H9 (cell line): Measurements from ENCODE around the gene FAM13A. TPM values are rescaled to one million over a fixed set of nuclear protein-coding genes. Genes with fewer than 3 reads are reported as not detected.

Source experiments
- DNase-seq: peaks from one replicate; pipeline ENCODE4 v3.0.0-alpha.2; 2017
- H2AFZ ChIP-seq: one replicate; pipeline ENCODE4 v1.6.1; 2013; ENCODE audit warnings: mild to moderate bottlenecking, low read length, control low read depth, moderate library complexity
- H2AK5ac ChIP-seq: 2 replicates; pipeline ENCODE4 v1.6.1; 2013; ENCODE audit warnings: low read length, control low read depth, mixed read lengths; ENCODE audit not compliant: insufficient read length
- H2BK120ac ChIP-seq: one replicate; pipeline ENCODE4 v1.6.1; 2013; ENCODE audit warnings: low read depth, mild to moderate bottlenecking, low read length, control low read depth, inconsistent platforms; ENCODE audit not compliant: poor library complexity, severe bottlenecking
- H2BK12ac ChIP-seq: 2 replicates; pipeline ENCODE4 v1.6.1; 2013; ENCODE audit warnings: low read length, control low read depth, mixed read lengths, low read depth; ENCODE audit not compliant: insufficient read length
- H2BK15ac ChIP-seq: 2 replicates; pipeline ENCODE4 v1.6.1; 2013; ENCODE audit warnings: low read depth, low read length, control low read depth
- H2BK20ac ChIP-seq: one replicate; pipeline ENCODE4 v1.6.1; 2013; ENCODE audit warnings: low read depth, mild to moderate bottlenecking, low read length, control low read depth, inconsistent platforms; ENCODE audit not compliant: poor library complexity, severe bottlenecking
- H2BK5ac ChIP-seq: 2 replicates; pipeline ENCODE4 v1.6.1; 2013; ENCODE audit warnings: low read length, control low read depth, mixed read lengths; ENCODE audit not compliant: insufficient read length
- H3K14ac ChIP-seq: 2 replicates; pipeline ENCODE4 v1.6.1; 2013; ENCODE audit warnings: low read length, control low read depth; ENCODE audit not compliant: insufficient read depth
- H3K18ac ChIP-seq: 2 replicates; pipeline ENCODE4 v1.6.1; 2013; ENCODE audit warnings: low read depth, mild to moderate bottlenecking, mixed read lengths, low read length, control low read depth; ENCODE audit not compliant: insufficient read length
- H3K23ac ChIP-seq: 2 replicates; pipeline ENCODE4 v1.6.1; 2013; ENCODE audit warnings: low read length, control low read depth, mixed read lengths, low read depth; ENCODE audit not compliant: insufficient read length
- H3K23me2 ChIP-seq: 2 replicates; pipeline ENCODE4 v1.6.1; 2013; ENCODE audit warnings: low read depth, mild to moderate bottlenecking, mixed read lengths, low read length, control low read depth; ENCODE audit not compliant: insufficient read length, poor library complexity, severe bottlenecking
- H3K27ac ChIP-seq: 2 replicates; pipeline ENCODE4 v1.5.1; 2013; ENCODE audit warnings: low read length, control low read depth, mixed read lengths, low read depth; ENCODE audit not compliant: insufficient read length
- H3K27me3 ChIP-seq: 2 replicates; pipeline ENCODE4 v1.6.1; 2013; ENCODE audit warnings: low read length, control low read depth, inconsistent platforms; ENCODE audit not compliant: insufficient read depth
- H3K4ac ChIP-seq: 2 replicates; pipeline ENCODE4 v1.6.1; 2013; ENCODE audit warnings: low read depth, mild to moderate bottlenecking, control low read depth, inconsistent platforms, low read length, moderate library complexity
- H3K4me1 ChIP-seq: 2 replicates; pipeline ENCODE4 v1.6.1; 2013; ENCODE audit warnings: low read length, control low read depth, inconsistent platforms; ENCODE audit not compliant: insufficient read depth
- H3K4me2 ChIP-seq: 2 replicates; pipeline ENCODE4 v1.6.1; 2013; ENCODE audit warnings: low read length, control low read depth, mixed read lengths; ENCODE audit not compliant: insufficient read length, insufficient read depth
- H3K56ac ChIP-seq: 2 replicates; pipeline ENCODE4 v1.6.1; 2013; ENCODE audit warnings: low read depth, mild to moderate bottlenecking, mixed read lengths, low read length, control low read depth; ENCODE audit not compliant: insufficient read length
- H3K79me1 ChIP-seq: 2 replicates; pipeline ENCODE4 v1.6.1; 2013; ENCODE audit warnings: low read depth, mild to moderate bottlenecking, moderate library complexity, low read length, control low read depth, inconsistent platforms; ENCODE audit not compliant: insufficient read depth, poor library complexity, severe bottlenecking
- H3K79me2 ChIP-seq: 2 replicates; pipeline ENCODE4 v1.6.1; 2013; ENCODE audit warnings: low read length, control low read depth, inconsistent platforms; ENCODE audit not compliant: insufficient read depth
- H3K9ac ChIP-seq: 2 replicates; pipeline ENCODE4 v1.6.1; 2013; ENCODE audit warnings: low read length, control low read depth, mixed read lengths; ENCODE audit not compliant: insufficient read length; ENCODE audit errors: extremely low read depth
- H3K9me3 ChIP-seq: one replicate; pipeline ENCODE4 v1.6.1; 2013; ENCODE audit warnings: low read depth, low read length, inconsistent platforms; ENCODE audit not compliant: control insufficient read depth
- H3T11ph ChIP-seq: one replicate; pipeline ENCODE4 v1.6.1; 2013; ENCODE audit warnings: mild to moderate bottlenecking, low read length, control low read depth, inconsistent platforms
- H4K20me1 ChIP-seq: one replicate; pipeline ENCODE4 v1.6.1; 2013; ENCODE audit not compliant: control insufficient read depth, insufficient read length, insufficient read depth
- H4K5ac ChIP-seq: 2 replicates; pipeline ENCODE4 v1.6.1; 2013; ENCODE audit warnings: low read depth, mild to moderate bottlenecking, mixed read lengths, low read length, control low read depth; ENCODE audit not compliant: insufficient read length
- H4K8ac ChIP-seq: replicated peaks from 2 replicates; pipeline ENCODE4 v1.6.1; 2013; ENCODE audit warnings: low read length, control low read depth, mixed read lengths, low read depth; ENCODE audit not compliant: insufficient read length
- H4K91ac ChIP-seq: 2 replicates; pipeline ENCODE4 v1.6.1; 2013; ENCODE audit warnings: low read depth, mild to moderate bottlenecking, moderate library complexity, mixed read lengths, low read length, control low read depth; ENCODE audit not compliant: insufficient read length
- H3K27ac Mint-ChIP-seq, 3 experiments: 2 replicates in 2 of 3; 3 replicates in 1 of 3; pipeline ENCODE4 v1.8.0; 2020 to 2021; ENCODE audit warnings: mixed read lengths in 3 of 3, mild to moderate bottlenecking in 1 of 3, moderate library complexity in 1 of 3
- H3K27me3 Mint-ChIP-seq: 2 replicates; pipeline ENCODE4 v1.8.0; 2021; ENCODE audit warnings: low read depth, mild to moderate bottlenecking, moderate library complexity, mixed read lengths
- H3K36me3 Mint-ChIP-seq, 3 experiments: 2 replicates in 2 of 3; 3 replicates in 1 of 3; pipeline ENCODE4 v1.8.0; 2020 to 2021; ENCODE audit warnings: low read depth in 3 of 3, mixed read lengths in 3 of 3; ENCODE audit not compliant: insufficient read depth in 1 of 3
- H3K4me1 Mint-ChIP-seq, 2 experiments: 2 replicates each; pipeline ENCODE4 v1.8.0; 2020; ENCODE audit warnings: mixed read lengths in 2 of 2
- H3K4me3 Mint-ChIP-seq, 2 experiments: 2 replicates in 1 of 2; 3 replicates in 1 of 2; pipeline ENCODE4 v1.8.0; 2020 to 2021; ENCODE audit warnings: mild to moderate bottlenecking in 2 of 2, mixed read lengths in 2 of 2, moderate library complexity in 1 of 2
- H3K9me3 Mint-ChIP-seq, 2 experiments: 2 replicates in 1 of 2; 3 replicates in 1 of 2; pipeline ENCODE4 v1.8.0; 2020; ENCODE audit warnings: mild to moderate bottlenecking in 2 of 2, mixed read lengths in 2 of 2, moderate library complexity in 1 of 2
- CTCF ChIP-seq: fragments of 200-600 bp; sonication (generic); conservative IDR thresholded peaks from 3 replicates; pipeline ENCODE4 v1.8.0; 2021; ENCODE audit warnings: antibody characterized with exemption, mild to moderate bottlenecking
- WGBS: extraction: QIAGEN DNeasy Blood & Tissue Kit; methylation state at CpG from one replicate; pipeline ENCODE4 v1.1.7; 2013; ENCODE audit warnings: missing lambda C conversion rate, low lambda C conversion rate, mixed read lengths; ENCODE audit not compliant: insufficient read length; ENCODE audit errors: extremely low coverage; 5-methylcytosine and 5-hydroxymethylcytosine counted together
- total RNA-seq: library from RNA; stranded (reverse); gene quantifications from 2 replicates; pipeline ENCODE4 v1.2.1, GENCODE V29; 2021

Gene FAM13A
- total RNA-seq, 1 experiment from 2014 or later = 12.7 TPM

- no peak overlapping the region for H3K14ac ChIP-seq
- H2AFZ ChIP-seq = no peak overlapping the region
- no peak overlapping the region for H2BK120ac ChIP-seq
- H4K91ac ChIP-seq = no peak overlapping the region
- H2BK15ac ChIP-seq = no peak overlapping the region
- H2AK5ac ChIP-seq = no peak overlapping the region
- H3K79me1 ChIP-seq = peaks cover 5% of the 10 kb centered on the region
- H3K18ac ChIP-seq = no peak overlapping the region
- DNase-seq = no peak
- no peak overlapping the region for H4K8ac ChIP-seq
- H3K79me2 ChIP-seq = peaks cover 8% of the 10 kb centered on the region
- H3K27me3 Mint-ChIP-seq = no peaks in the 10 kb centered on the region
- H3K36me3 Mint-ChIP-seq = peaks cover 0 to 22% (median 8%) of the 10 kb centered on the region in 3 experiments; a peak in 5 of 7 replicates
- no peak overlapping the region for H4K5ac ChIP-seq
- no peak overlapping the region for H3K27ac Mint-ChIP-seq
- H3K4me1 ChIP-seq = peaks cover 3% of the 10 kb centered on the region; the same call in 1 of the 2 replicates
- no peak overlapping the region for H3T11ph ChIP-seq
- no peak overlapping the region for H3K9ac ChIP-seq
- peaks cover 20 to 26% of the 10 kb centered on the region in 2 experiments for H3K4me1 Mint-ChIP-seq
- no CpG with 5 or more reads among the region's 4 CpGs for WGBS
- H3K27ac ChIP-seq = no peak overlapping the region
- no peak overlapping the region for H3K4ac ChIP-seq
- H3K4me2 ChIP-seq = no peak overlapping the region
- H3K23me2 ChIP-seq = no peaks in the 10 kb centered on the region
- no peak overlapping the region for H3K56ac ChIP-seq
- no peak overlapping the region for H3K23ac ChIP-seq
- no peaks in the 10 kb centered on the region for H3K27me3 ChIP-seq
- no peak overlapping the region for H2BK5ac ChIP-seq
- H3K9me3 Mint-ChIP-seq = peaks cover 8% of the 10 kb centered on the region in 2 experiments; a peak in 4 of 5 replicates
- no peaks in the 10 kb centered on the region for H3K9me3 ChIP-seq
- no peak overlapping the region for H2BK20ac ChIP-seq
- TF ChIP-seq CTCF = no peak
- no peak overlapping the region for H3K4me3 Mint-ChIP-seq
- no peak overlapping the region for H2BK12ac ChIP-seq
- no peaks in the 10 kb centered on the region for H4K20me1 ChIP-seq
These were observed 7.9 kb downstream of the FAM13A start for GRCh38 chr4:89048906-89049601.
